CD14-positive monocyte (primary cell): ENCODE results near the gene DIDO1. TPM values are rescaled to one million over a fixed set of nuclear protein-coding genes. Genes with fewer than 3 reads are reported as not detected.
A peak's percentile ranks its signal among the peaks of the same experiment; 100 is the strongest.

Experiments used
- DNase-seq, 3 donors: peaks; one replicate each; pipeline ENCODE4 v3.0.0-alpha.2; 2011 to 2022
- H2AFZ ChIP-seq: 2 replicates; pipeline ENCODE4 v1.6.0; 2012; ENCODE audit warnings: mild to moderate bottlenecking, low read depth, low read length, inconsistent platforms; ENCODE audit not compliant: insufficient read depth, poor library complexity, severe bottlenecking
- H3K27ac ChIP-seq, 2 donors: 1 replicate in 1 of 2; 2 replicates in 1 of 2; pipeline ENCODE4 v1.5.1; 2012 to 2013; ENCODE audit warnings: low read length in 2 of 2, control low read depth in 1 of 2, inconsistent platforms in 1 of 2, low read depth in 1 of 2, mild to moderate bottlenecking in 1 of 2
- H3K27me3 ChIP-seq, 2 donors: one replicate each; pipeline versions ENCODE4 v1.6.0 to v1.6.1; 2011 to 2013; ENCODE audit warnings: low read length in 2 of 2; ENCODE audit not compliant: control insufficient read depth in 2 of 2, insufficient read depth in 2 of 2
- H3K36me3 ChIP-seq, 2 donors: replicated peaks in 1 of 2; 1 replicate in 1 of 2; 2 replicates in 1 of 2; pipeline versions ENCODE4 v1.5.1 to v1.6.1; 2012 to 2013; ENCODE audit warnings: low read length in 2 of 2, control low read depth in 1 of 2, inconsistent platforms in 1 of 2, mild to moderate bottlenecking in 1 of 2; ENCODE audit not compliant: insufficient read depth in 2 of 2, control insufficient read depth in 1 of 2
- H3K4me1 ChIP-seq, 2 donors: 1 replicate in 1 of 2; 2 replicates in 1 of 2; pipeline versions ENCODE4 v1.5.1 to v1.6.1; 2012 to 2013; ENCODE audit warnings: low read length in 2 of 2, control low read depth in 1 of 2, inconsistent platforms in 1 of 2, mild to moderate bottlenecking in 1 of 2, moderate library complexity in 1 of 2; ENCODE audit not compliant: insufficient read depth in 2 of 2, control insufficient read depth in 1 of 2
- H3K4me2 ChIP-seq: replicated peaks from 2 replicates; pipeline ENCODE3; 2012; ENCODE audit warnings: low read length, moderate library complexity, mild to moderate bottlenecking; ENCODE audit not compliant: poor library complexity, severe bottlenecking; ENCODE audit errors: extremely low read depth
- H3K4me3 ChIP-seq, 3 experiments: fragments of 200-600 bp in 1 of 3; sonication (generic) in 1 of 3; replicated peaks in 1 of 3; 1 replicate in 2 of 3; 2 replicates in 1 of 3; pipeline ENCODE4 v1.5.1; 2011 to 2013; ENCODE audit warnings: low read length in 3 of 3, mild to moderate bottlenecking in 3 of 3, control low read depth in 2 of 3, low read depth in 2 of 3, inconsistent platforms in 1 of 3, moderate library complexity in 1 of 3
- H3K79me2 ChIP-seq: 2 replicates; pipeline ENCODE4 v1.6.0; 2012; ENCODE audit warnings: mild to moderate bottlenecking, control low read depth, inconsistent platforms, low read length, moderate library complexity; ENCODE audit not compliant: insufficient read depth
- H3K9ac ChIP-seq: 2 replicates; pipeline ENCODE4 v1.6.0; 2017; ENCODE audit warnings: low read length, mild to moderate bottlenecking; ENCODE audit not compliant: insufficient read depth, poor library complexity, severe bottlenecking
- H3K9me3 ChIP-seq, 2 donors: replicated peaks in 1 of 2; 1 replicate in 1 of 2; 2 replicates in 1 of 2; pipeline versions ENCODE4 v1.5.1 to v1.6.1; 2012 to 2013; ENCODE audit warnings: low read length in 2 of 2, control low read depth in 1 of 2; ENCODE audit not compliant: control insufficient read depth in 1 of 2, insufficient read depth in 1 of 2
- H4K20me1 ChIP-seq: 2 replicates; pipeline ENCODE4 v1.6.0; 2012; ENCODE audit warnings: mild to moderate bottlenecking, low read length, control low read depth, moderate library complexity; ENCODE audit not compliant: insufficient read depth
- H3K27ac Mint-ChIP-seq, 7 donors: one replicate each; pipeline ENCODE4 v1.8.0; 2020; ENCODE audit warnings: mild to moderate bottlenecking in 7 of 7, mixed read lengths in 7 of 7, moderate library complexity in 6 of 7, inconsistent platforms in 2 of 7
- H3K27me3 Mint-ChIP-seq, 3 donors: one replicate each; pipeline ENCODE4 v1.8.0; 2021 to 2022; ENCODE audit warnings: low read depth in 3 of 3, mild to moderate bottlenecking in 3 of 3, mixed read lengths in 3 of 3, moderate library complexity in 3 of 3, inconsistent platforms in 1 of 3
- H3K36me3 Mint-ChIP-seq, 2 donors: one replicate each; pipeline ENCODE4 v1.8.0; 2020; ENCODE audit warnings: mixed read lengths in 2 of 2, inconsistent platforms in 1 of 2, mild to moderate bottlenecking in 1 of 2
- H3K4me1 Mint-ChIP-seq: one replicate; pipeline ENCODE4 v1.8.0; 2020; ENCODE audit warnings: mild to moderate bottlenecking, mixed read lengths
- H3K4me3 Mint-ChIP-seq, 2 donors: one replicate each; pipeline ENCODE4 v1.8.0; 2020; ENCODE audit warnings: mild to moderate bottlenecking in 2 of 2, mixed read lengths in 2 of 2, moderate library complexity in 1 of 2
- H3K9me3 Mint-ChIP-seq, 7 donors: one replicate each; pipeline ENCODE4 v1.8.0; 2020 to 2022; ENCODE audit warnings: mixed read lengths in 7 of 7, mild to moderate bottlenecking in 6 of 7, moderate library complexity in 6 of 7, inconsistent platforms in 2 of 7
- CTCF ChIP-seq: fragments of 200-600 bp; IDR thresholded peaks from one replicate; pipeline ENCODE4 v1.8.0; 2022; ENCODE audit warnings: antibody characterized with exemption, mild to moderate bottlenecking
- WGBS: methylation state at CpG from one replicate; pipeline ENCODE4 v1.1.5; 2013; ENCODE audit warnings: missing lambda C conversion rate; ENCODE audit not compliant: insufficient coverage; 5-methylcytosine and 5-hydroxymethylcytosine counted together
- intact Hi-C, 2 donors: fragments of 100-400 bp; cut with micrococcal nuclease; formaldehyde crosslinking; loops; one replicate each; pipeline versions ENCODE4 v1.15.0 to v1.15.1; 2023
- polyA plus RNA-seq, 3 donors: library from polyadenylated mRNA; depleted of rRNA in 1 of 3; unstranded in 2 of 3; stranded (reverse) in 1 of 3; fragments of 300-500 nt in 2 of 3; fragments of >200 nt in 1 of 3; fragmentation: Illumina TruSeq in 2 of 3; gene quantifications; 1 replicate in 2 of 3; 2 replicates in 1 of 3; pipeline ENCODE4 v1.2.3, GENCODE V29; 2012 to 2021

DIDO1 gene
- polyA plus RNA-seq, 3 donors = 8.5 to 23.8 (median 12.9) TPM

GRCh38 chr20:62899633-62900051, 26.7 kb downstream of the DIDO1 start:
- Mint-ChIP-seq H3K36me3 (peaks cover 56 to 62% of the 10 kb centered on the region in 2 donors), H3K27me3 (peaks cover 0 to 5% (median 1%) of the 10 kb centered on the region in 3 donors), H3K4me3 (no peak overlapping the region), H3K4me1 (peaks cover 9% of the 10 kb centered on the region), H3K27ac (peak overlapping the region in 1 of 7 donors; percentile 50), H3K9me3 (no peaks in the 10 kb centered on the region)
- no peak overlapping the region for H3K4me3 ChIP-seq
- no peak overlapping the region for H3K27ac ChIP-seq
- H3K9ac ChIP-seq = no peak overlapping the region
- WGBS = 22% methylated on average over 5 of the region's 6 CpGs
- H3K9me3 ChIP-seq = no peaks in the 10 kb centered on the region
- H4K20me1 ChIP-seq = peaks cover 56% of the 10 kb centered on the region
- no peaks in the 10 kb centered on the region for H3K79me2 ChIP-seq
- DNase-seq = no peak
- H3K36me3 ChIP-seq = peaks cover 56 to 70% of the 10 kb centered on the region in 2 donors
- no peak overlapping the region for H3K4me2 ChIP-seq
- TF ChIP-seq CTCF = no peak
- H2AFZ ChIP-seq = no peak overlapping the region
- intact Hi-C loops = loop anchor here (1.0 to 2.0 kb wide), 2 partner anchors 109 to 110 kb away; no protein-coding TSS in a partner anchor
- peaks cover 0 to 7% of the 10 kb centered on the region in 2 donors for H3K4me1 ChIP-seq
- H3K27me3 ChIP-seq = no peaks in the 10 kb centered on the region

- H3K4me2 ChIP-seq = no peak overlapping the region
These were observed 27.2 kb downstream of the DIDO1 start for GRCh38 chr20:62898970-62899632.

More at GRCh38 chr20:62898970-62899632, 27.2 kb downstream of the DIDO1 start:
- Mint-ChIP-seq H3K4me3 (no peak overlapping the region), H3K4me1 (peaks cover 9% of the 10 kb centered on the region), H3K27me3 (peaks cover 0 to 5% (median 1%) of the 10 kb centered on the region in 3 donors), H3K36me3 (peaks cover 58 to 62% of the 10 kb centered on the region in 2 donors), H3K27ac (no peak overlapping the region), H3K9me3 (no peaks in the 10 kb centered on the region)
- TF ChIP-seq CTCF = no peak
- peaks cover 52% of the 10 kb centered on the region for H4K20me1 ChIP-seq
- no peaks in the 10 kb centered on the region for H3K9me3 ChIP-seq
- no peak overlapping the region for H2AFZ ChIP-seq
- H3K79me2 ChIP-seq = no peaks in the 10 kb centered on the region
- intact Hi-C loops = no loop called here
- H3K4me1 ChIP-seq = peaks cover 0 to 7% of the 10 kb centered on the region in 2 donors
- no peak overlapping the region for H3K27ac ChIP-seq
- H3K27me3 ChIP-seq = no peaks in the 10 kb centered on the region
- no peak for DNase-seq
- H3K36me3 ChIP-seq = peaks cover 57 to 70% of the 10 kb centered on the region in 2 donors
- H3K4me3 ChIP-seq = no peak overlapping the region
- no peak overlapping the region for H3K9ac ChIP-seq
- WGBS = 62% methylated on average over 9 of the region's 16 CpGs
